Retina (tissue), 1 donor: ENCODE results near the gene QARS1.

Source experiments
- DNase-seq: peaks from one replicate; pipeline ENCODE4 v3.0.0-alpha.2; 2016

The QARS1 gene

DNA sequence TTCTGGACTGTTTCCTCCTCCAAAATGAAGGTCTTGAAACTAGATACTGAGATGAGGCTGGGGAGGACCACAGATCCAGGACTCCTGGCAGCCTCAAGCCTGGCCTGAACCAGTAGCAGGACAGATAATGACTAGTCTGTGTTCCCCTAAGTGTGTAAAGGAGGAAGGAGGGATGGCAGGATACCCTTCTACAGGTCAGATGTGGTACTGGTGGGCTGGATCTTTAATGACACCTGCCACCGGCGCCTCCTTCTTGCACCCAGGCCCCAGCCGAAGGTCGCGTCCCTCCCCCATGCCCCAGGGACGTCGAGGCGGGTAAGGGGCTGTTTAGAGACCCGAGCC is 15.5 kb upstream of the QARS1 start:
- DNase-seq, result no peak

DNA sequence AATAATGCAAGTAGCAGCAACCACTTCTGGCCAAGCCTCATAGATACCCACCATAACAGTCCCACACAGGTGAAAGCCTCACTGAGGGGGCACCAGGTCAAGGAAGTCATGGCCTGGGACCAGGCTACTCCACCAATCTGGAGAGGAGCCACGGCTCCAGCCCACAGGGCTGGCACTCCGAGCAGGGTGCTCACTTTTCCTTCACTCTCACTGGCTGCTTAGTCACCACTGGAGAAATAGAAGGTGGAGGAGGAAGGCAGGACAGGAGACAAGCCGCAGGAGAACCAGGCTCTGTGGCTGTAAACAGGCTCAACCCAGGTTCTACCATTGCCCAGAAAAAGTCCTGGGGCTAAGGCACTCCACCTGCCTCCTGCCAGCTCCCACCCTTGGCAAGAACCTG is 14.9 kb upstream of the QARS1 start:
- DNase-seq, result no peak

DNA sequence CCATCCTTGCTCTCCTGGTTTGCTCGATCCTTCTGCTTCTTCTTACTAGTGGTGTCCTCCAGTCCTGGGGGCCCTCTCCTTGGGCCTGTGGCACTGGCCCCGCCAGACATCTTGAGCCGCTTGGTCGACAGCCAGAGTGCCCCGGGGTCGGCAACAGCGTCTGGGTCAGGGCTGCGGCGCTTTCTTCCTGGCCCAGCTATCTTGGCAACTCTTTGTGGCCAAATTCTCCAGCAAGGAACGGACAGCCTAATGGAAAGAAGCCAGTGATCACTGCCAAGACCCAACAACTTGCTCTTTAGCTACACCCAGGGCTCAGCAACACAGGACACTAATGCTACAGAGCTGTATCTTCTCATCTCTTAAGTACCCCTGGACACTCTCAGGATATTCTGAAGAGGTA is 14.5 kb upstream of the QARS1 start:
- no peak for DNase-seq

DNA sequence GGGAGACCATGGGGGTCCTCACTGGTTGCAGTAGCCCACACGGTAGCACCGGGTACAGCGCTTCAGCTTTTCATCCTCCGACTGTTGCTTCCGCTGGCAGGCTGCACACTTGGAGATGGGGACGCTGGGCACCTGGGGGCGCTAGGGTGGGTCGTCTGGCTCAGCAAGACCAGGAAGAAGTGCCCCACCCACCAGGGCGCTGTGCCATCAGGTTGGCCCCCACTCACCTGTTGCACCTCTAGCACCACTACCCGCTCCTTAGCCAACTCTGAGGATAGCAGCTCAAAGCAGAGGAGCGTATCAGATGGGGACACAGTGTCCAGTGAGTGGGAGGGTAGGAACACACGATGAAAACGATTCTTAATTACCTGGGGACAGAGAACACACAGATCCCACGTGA is 7.7 kb upstream of the QARS1 start:
- DNase-seq, result no peak

- DNase-seq, result no peak
Observed at GRCh38 chr3:49111347-49111746, 6.8 kb upstream of the QARS1 start.

DNA sequence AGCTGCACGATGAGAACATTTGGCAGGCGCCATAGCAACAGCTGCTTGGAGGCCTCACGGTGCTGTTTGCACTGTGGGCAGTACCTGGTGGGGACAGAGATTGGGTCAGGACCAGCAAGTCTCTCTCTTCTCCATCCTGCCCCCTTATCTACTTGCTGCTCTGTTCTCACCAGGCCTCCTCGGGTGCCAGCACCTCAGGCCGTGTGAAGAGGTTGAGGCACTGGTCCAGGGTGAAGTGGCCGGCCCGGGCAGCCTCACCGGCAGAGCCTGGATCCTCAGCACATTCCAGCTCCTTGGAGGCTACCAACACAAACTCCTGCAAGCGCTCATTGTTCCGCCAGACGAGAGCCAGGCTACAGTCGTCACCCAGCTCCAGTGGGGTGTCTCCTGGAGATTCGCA is 6.2 kb upstream of the QARS1 start:
- no peak for DNase-seq

DNA sequence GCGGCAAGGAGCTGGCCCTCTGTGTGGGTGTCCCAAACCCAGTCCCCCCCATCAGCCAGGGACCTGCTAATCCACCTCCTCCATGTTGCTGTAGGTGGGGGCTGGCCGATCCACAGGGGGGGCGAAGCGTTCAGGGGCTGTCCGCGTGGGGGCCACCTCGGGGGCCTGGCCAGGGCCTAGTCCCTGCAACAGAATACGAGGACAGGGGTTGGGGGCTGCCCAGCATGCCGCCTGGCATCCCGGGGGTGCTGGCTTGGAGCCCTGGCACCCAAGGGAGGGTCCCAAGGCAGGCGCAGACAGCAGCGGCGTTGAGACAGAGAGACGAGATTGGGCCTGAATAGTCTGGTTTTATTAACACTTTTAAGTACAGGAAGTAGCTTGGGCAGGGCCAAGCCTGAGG is 3.8 kb upstream of the QARS1 start:
- no peak for DNase-seq

GRCh38 chr3:49104052-49104426 is 518 bp downstream of the QARS1 start:
- no peak for DNase-seq

DNA sequence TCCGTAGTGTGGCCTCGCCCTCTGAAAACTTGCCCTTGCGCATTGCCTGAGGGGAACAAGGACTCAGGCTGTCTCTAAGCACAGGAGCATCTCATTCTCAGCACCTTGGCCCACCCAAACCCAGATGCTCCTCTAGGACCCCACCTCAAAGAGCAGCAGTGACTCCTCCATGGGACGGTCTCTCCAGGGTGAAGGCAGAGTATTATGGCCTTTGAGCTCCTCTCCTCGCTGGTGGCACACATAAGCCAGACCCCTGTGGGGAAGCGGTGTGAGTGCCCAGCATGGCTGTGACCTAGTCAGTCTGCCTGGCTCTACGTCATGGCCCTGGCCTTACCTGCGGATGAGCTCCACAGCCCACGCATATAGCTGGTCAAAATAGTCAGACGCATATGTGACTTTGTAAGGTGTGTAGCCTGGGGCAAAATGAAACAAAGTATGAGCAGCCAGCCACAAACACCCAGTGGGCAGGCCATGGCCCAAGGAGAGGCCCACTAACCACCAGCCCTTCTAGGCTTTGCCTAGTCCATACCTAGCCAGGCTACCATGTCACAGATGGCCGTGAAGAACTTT is 4.4 kb downstream of the QARS1 start:
- no peak for DNase-seq

DNA sequence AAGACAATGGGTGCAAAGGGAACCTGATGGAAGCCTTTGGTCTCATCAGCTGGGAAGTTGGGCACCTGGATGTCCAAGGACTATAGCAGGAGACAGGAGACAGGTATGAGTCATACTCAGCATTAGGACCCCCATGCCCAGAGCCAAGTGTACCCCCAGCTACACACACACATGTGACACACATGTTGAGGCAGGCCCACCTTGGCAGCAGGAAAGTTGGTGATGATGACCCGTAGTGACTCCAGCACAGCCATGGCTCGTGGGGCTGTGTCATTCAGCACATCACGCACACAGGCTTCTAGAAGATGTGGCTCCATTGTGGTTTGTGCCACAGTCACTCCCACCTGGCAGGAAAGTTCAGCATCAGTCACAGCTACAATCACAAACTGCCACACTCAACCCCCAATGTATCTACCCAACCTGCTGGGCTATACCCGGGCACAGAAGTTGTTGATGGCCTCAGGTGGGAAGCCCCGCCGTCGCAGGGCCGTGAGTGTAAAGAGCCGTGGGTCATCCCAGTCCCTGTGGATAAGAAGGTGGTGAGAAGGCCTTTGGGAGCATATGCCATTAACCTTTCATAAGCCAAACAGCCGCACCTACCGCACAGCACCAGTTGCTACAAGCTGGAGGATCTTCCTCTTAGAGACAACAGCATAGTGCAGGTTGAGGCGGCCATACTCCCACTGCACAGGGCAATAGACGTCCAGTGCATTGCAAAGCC is 5.5 kb downstream of the QARS1 start:
- DNase-seq, result no peak

DNA sequence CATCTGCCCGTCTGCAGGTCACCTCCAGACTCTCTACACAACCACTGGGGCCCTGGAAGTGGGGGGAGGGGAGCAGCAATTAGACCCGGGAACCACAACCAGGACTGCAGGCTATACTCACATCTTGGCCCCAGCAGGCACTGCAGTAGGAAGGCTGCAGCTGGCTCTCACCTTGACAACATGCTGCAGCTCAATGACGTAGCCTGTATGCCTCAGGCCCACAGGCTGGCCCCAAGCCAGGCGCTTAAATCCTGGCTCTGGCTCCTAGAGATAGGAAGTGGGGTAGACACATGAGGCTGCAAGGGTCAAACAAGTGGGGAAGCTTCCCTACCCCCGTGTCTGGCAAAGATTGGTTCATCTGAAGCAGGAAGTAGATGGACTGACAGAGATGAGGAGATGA is 6.1 kb downstream of the QARS1 start:
- DNase-seq, result no peak

DNA sequence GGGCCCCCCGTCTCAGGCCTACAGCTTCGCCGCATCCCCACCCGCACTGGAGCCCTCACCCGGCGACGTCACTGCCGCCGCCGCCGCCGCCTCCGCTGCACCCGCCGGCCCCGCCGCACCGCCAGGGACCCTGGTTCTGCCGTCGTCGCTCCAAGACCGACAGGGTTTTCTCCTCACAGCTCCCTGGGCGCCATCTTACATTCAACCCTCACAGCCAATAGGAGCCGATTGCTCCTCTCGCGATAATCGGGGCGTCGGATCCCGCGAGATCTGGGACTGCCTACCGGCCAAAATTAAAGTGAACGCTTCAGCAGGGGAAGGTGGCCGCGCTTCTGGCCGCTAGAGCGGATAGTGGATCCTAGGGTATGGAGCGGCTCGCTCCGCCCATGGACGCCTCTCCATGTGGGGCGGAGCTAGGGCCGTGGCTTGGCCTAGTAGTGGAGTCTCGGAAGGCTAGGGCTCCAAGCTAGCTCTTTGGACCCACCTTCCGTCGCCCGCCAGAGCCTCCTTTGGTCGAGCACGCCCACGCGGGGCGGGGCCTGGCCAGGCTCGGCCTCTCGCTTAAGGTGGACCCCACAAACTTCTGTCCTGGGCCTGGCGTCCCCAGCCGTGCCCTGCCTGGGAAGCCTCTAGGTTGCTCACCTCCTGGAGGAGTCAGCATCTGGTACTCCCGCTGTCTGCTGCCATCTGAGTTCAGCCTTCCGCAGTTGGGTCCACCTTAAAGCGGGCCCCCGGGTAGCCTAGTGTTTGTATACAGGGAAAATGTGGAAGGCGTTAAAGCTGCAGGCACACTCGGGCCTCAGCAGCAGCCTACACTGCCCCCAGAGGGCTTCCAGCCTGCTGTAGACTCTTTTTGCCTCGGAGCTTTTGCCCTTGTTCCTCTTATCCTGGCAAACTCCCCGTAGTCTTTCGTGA is 10.4 kb downstream of the QARS1 start, which contains the start of gene QRICH1:
TSS of gene QRICH1 (minus strand) at position 219 of the 915 bp plus-strand sequence. CDS start 17,054 bp downstream, outside the sequence.
- peak; percentile 100 for DNase-seq

GRCh38 chr3:49092938-49093852 is 11.4 kb downstream of the QARS1 start:
- peak; percentile 94 for DNase-seq

- DNase-seq, result no peak
Observed at GRCh38 chr3:49081429-49081828, 23.1 kb downstream of the QARS1 start.

DNA sequence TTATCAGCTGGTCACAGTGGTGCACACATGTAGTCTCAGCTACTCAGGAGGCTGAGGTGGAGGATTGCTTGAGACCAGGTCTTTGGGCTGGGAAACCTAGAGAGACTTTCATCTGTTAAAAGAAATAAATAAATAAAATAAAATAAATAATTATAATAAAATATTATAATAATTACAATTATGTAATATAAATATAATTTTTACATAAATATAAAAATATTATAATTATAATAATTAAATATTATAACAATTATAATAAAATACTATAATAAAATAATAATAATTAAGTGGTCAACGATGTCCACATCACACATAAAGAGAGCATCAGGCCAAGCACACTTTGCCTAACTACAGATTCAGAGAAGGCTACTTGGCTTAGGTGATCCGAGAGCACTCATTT is 25.3 kb downstream of the QARS1 start:
- no peak for DNase-seq

- DNase-seq, result no peak
Observed at GRCh38 chr3:49076646-49077045, 27.9 kb downstream of the QARS1 start.

DNA sequence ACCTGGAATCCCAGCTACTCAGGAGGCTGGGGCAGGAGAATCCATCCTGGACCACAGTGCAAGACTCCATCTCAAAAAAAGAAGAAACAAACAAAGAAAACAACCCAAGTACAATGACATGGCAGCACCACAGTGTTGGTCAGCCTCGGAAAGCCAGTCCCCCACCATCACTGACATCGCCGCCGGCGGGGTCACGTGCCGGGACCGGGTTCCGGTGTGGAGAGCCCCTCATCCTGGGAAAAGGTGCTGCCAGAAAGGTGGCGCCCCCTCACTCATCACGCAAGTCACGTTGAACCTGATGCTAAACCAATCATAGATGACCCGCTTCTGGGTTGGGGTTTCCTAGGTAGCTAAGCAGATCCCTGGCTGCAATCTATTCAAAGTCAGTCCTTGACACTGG is 28.4 kb downstream of the QARS1 start:
- no peak for DNase-seq

- DNase-seq, result no peak
Observed at GRCh38 chr3:49058011-49058410, 46.5 kb downstream of the QARS1 start.

DNA sequence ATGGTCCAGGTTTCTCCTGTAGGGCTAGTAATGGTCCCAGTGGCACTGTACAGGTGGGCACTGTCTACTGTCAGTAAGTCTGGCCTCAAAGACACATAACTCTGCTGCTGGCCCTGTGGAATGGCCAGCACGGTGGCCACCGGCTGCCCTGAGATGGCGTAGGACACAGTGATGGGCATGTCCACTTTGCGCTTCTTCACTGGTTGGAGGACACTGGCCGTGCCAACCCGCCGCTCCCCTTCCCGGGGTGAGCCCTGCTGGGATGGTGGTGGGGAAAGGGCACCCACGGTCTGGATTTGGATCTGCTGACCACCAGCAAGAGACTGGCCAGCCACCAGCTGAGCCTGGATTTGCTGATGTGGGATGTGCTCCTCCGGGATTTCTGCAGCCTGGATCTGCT is 47.3 kb downstream of the QARS1 start:
- DNase-seq, result no peak

- DNase-seq, result no peak
Observed at GRCh38 chr3:49054344-49054862, 50.2 kb downstream of the QARS1 start.

DNA sequence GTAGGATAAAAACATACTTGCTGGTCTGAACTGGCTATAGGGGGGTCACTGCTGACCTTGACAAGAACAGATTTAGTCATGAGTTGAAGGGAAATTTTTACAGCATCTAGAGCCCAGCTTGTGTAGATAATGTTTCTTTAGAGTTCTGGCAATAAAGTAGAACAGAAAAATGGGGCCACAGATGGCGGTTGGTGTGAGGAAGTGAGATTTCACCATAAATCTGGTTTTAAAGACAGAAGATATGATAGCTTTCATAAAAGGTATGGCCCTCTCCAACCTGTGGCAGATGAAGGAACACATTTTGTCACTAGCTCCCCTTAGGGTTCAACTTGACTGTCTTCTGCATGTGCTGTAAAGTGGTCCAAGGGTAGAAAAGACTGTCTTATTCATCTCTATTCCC is 51.0 kb downstream of the QARS1 start:
- DNase-seq, result no peak
